C4-2B (cell line): Measurements from ENCODE around the gene SMC3.
"Not testable (repeated sequence)": the region's sequence is repeated elsewhere in the genome, so short reads cannot be mapped to it uniquely, and the experiment has no call there.

Experiments
- H3K27ac ChIP-seq: fragments of 450-650 bp; 2 replicates; pipeline ENCODE4 v1.5.1; 2017
- ZFX ChIP-seq: fragments of 450-650 bp; IDR thresholded peaks from 2 replicates; pipeline ENCODE4 v1.6.1; 2017
- TF ChIP-seq, protein P1 (sequence below): fragments of 450-650 bp; conservative IDR thresholded peaks from 2 replicates; pipeline ENCODE4 v1.5.1; 2017; ENCODE audit warnings: mild to moderate bottlenecking

Gene SMC3

DNA sequence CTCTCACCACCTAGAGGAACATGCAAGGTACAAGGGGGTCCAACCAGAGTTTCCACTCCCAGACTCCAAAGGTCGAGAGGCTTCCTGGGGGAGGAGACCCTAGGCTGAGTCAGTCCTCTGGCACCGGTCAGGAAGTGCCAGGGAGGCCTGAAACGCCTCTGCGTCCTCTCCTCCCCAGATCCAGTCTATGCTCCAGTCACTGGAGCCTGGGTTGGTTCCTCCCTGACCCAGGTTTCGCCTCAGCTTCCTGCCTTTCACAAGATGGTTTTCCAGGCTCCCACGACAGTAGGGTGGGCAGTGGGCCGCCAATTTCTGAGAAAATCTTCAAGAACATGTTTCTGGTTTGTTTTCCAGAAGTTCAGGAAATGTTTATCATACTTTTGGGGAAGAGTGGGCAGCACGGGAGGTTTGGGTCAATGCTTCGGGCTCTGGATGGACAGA is 39.7 kb upstream of the SMC3 start:
- no peak overlapping the region for H3K27ac ChIP-seq
- TF ChIP-seq, protein P1, sequence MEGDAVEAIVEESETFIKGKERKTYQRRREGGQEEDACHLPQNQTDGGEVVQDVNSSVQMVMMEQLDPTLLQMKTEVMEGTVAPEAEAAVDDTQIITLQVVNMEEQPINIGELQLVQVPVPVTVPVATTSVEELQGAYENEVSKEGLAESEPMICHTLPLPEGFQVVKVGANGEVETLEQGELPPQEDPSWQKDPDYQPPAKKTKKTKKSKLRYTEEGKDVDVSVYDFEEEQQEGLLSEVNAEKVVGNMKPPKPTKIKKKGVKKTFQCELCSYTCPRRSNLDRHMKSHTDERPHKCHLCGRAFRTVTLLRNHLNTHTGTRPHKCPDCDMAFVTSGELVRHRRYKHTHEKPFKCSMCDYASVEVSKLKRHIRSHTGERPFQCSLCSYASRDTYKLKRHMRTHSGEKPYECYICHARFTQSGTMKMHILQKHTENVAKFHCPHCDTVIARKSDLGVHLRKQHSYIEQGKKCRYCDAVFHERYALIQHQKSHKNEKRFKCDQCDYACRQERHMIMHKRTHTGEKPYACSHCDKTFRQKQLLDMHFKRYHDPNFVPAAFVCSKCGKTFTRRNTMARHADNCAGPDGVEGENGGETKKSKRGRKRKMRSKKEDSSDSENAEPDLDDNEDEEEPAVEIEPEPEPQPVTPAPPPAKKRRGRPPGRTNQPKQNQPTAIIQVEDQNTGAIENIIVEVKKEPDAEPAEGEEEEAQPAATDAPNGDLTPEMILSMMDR, result no peak
- TF ChIP-seq ZFX, result no peak

GRCh38 chr10:110528224-110528996 is 39.1 kb upstream of the SMC3 start:
- TF ChIP-seq ZFX, result no peak
- TF ChIP-seq, protein P1, result no peak
- no peak overlapping the region for H3K27ac ChIP-seq

DNA sequence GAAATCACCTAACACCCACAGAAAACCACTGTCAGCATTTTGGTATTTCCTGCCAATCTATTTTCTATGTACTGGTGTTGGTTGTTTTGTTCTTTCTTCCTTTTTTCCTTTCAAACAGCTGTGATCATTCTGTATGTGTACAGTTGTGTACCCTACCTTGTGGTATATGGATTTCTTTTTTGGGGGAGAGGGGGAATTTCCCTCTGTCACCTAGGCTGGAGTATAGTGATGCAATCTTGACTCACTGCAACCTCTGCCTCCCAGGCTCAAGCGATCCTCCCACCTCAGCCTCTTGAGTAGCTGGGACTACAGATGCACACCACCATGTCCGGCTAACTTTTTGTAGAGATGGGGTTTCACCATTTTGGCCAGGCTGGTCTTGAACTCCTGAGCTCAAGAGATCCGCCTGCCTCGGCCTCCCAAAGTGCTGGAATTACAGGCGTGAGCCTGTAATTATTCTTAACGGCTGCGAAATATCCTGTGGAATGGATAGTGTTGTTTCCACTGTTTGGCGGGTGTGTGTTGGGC is 38.4 kb upstream of the SMC3 start:
- H3K27ac ChIP-seq, result not testable (repeated sequence)

DNA sequence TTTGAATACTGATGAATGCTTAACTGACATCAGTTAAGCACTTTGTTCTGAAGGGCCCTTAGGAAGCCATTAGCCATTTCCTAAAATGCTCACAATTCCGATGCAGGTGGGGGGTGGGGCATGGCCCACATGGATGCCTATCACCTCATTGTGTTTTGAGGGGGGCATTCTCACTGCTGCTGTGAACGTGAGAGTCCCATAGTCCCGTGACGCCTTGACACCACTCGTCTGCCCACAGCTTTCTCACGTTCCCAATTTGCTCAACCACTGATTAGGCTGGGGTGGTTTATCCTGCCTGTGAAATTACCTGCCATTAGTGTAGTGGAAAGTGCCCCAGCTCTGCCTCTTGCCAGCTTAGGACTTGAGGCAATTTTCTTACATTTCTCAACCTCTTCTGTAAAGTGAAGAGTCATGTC is 37.9 kb upstream of the SMC3 start:
- H3K27ac ChIP-seq, result no peak overlapping the region
- TF ChIP-seq, protein P1, result no peak
- no peak for TF ChIP-seq ZFX

GRCh38 chr10:110530131-110530831 is 37.2 kb upstream of the SMC3 start:
- no peak overlapping the region for H3K27ac ChIP-seq

GRCh38 chr10:110531687-110532086 is 35.8 kb upstream of the SMC3 start:
- TF ChIP-seq ZFX, result no peak
- TF ChIP-seq, protein P1, result no peak
- no peak overlapping the region for H3K27ac ChIP-seq

More at GRCh38 chr10:110530131-110530831, 37.2 kb upstream of the SMC3 start:
- no peak for TF ChIP-seq ZFX
- TF ChIP-seq, protein P1, result no peak

DNA sequence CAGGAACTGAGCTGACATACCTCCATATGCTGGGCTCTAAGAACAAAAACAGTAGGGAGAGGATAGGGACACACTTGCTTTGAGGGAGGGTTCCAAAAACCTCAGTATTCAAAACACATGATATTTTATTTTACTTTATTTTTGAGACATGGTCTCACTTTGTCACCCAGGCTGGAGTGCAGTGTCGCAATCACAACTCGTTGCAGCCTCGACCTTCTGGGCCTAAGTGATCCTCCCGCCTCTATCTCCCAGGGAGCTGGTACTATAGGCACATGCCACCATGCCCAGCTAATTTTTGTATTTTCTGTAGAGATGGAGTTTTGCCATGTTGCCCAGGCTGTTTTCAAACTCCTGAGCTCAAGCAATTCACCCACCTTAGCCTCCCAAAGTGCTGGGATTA is 34.9 kb upstream of the SMC3 start:
- H3K27ac ChIP-seq, result not testable (repeated sequence)

GRCh38 chr10:110533149-110533548 is 34.3 kb upstream of the SMC3 start:
- H3K27ac ChIP-seq, result no peak overlapping the region
- TF ChIP-seq ZFX, result no peak
- TF ChIP-seq, protein P1, result no peak
